Posterior vena cava (tissue), 2 donors: Measurements from ENCODE around the gene HORMAD1. TPM values are rescaled to one million over a fixed set of nuclear protein-coding genes. Genes with fewer than 3 reads are reported as not detected.

Experiments
- total RNA-seq, 2 donors: library from RNA; stranded (reverse); fragmentation: NEBNext Ultra II Directional; extraction: Animal tissue kit (Norgen Biotek cat#: 25700); gene quantifications; one replicate each; pipeline ENCODE4 v1.2.1, GENCODE V29; 2021
- donor health status: DM: yes; HTN: yes; CAD: no.
- donor health status: DM: yes; HTN: yes; CAD: no.

Gene HORMAD1
- total RNA-seq, 2 donors from 2014 or later: 0.33 to 0.65 TPM

Other genes starting within 250 kb of the HORMAD1 start
- gene TARS2, start 233.5 kb downstream of the HORMAD1 start, total RNA-seq: 10 to 100 TPM; 10.7 to 16.0 TPM
- gene ECM1, start 212.8 kb downstream of the HORMAD1 start, total RNA-seq: 10 to 100 TPM; 51.9 to 78.0 TPM
- not detected for gene FALEC, start 205.1 kb downstream of the HORMAD1 start, total RNA-seq
- gene ADAMTSL4, start 171.5 kb downstream of the HORMAD1 start, total RNA-seq: 10 to 100 TPM; 79.6 to 99.6 TPM
- 100 to 1,000 TPM; 210 to 267 TPM for gene MCL1, start 141.3 kb downstream of the HORMAD1 start, total RNA-seq
- gene ENSA, start 91.3 kb downstream of the HORMAD1 start, total RNA-seq: 100 to 1,000 TPM; 149 to 156 TPM
- 10 to 100 TPM; 19.0 to 20.1 TPM for gene GOLPH3L, start 23.7 kb downstream of the HORMAD1 start, total RNA-seq
- 10 to 100 TPM; 50.2 to 89.2 TPM for gene CTSS, start 44.9 kb upstream of the HORMAD1 start, total RNA-seq
- gene CTSK, start 87.4 kb upstream of the HORMAD1 start, total RNA-seq: 100 to 1,000 TPM; 136 to 183 TPM
- gene ARNT, start 155.7 kb upstream of the HORMAD1 start, total RNA-seq: 10 to 100 TPM; 47.3 to 51.2 TPM
- gene CTXND2, start 166.2 kb upstream of the HORMAD1 start, total RNA-seq: not detected
- gene SETDB1, start 205.5 kb upstream of the HORMAD1 start, total RNA-seq: 10 to 100 TPM; 26.4 to 26.8 TPM